Suprapubic skin (tissue), 4 donors: ENCODE results near the gene ZNF460.

Source experiments
- EP300 ChIP-seq: sonication (generic); formaldehyde crosslinking; IDR thresholded peaks from one replicate; pipeline ENCODE4 v1.6.1; 2017; ENCODE audit warnings: antibody characterized with exemption
- POLR2A ChIP-seq, 2 donors: fragments of 450-650 bp; IDR thresholded peaks; one replicate each; pipeline ENCODE4 v1.6.1; 2017; ENCODE audit warnings: antibody characterized with exemption in 2 of 2, mild to moderate bottlenecking in 2 of 2, moderate library complexity in 2 of 2
- POLR2AphosphoS5 ChIP-seq, 3 donors: sonication (generic); formaldehyde crosslinking; IDR thresholded peaks; one replicate each; pipeline ENCODE4 v1.6.1; 2017; ENCODE audit warnings: antibody characterized with exemption in 3 of 3
- TF ChIP-seq, protein P1 (sequence below), 2 donors: fragments of 200-600 bp in 1 of 2; fragments of 450-650 bp in 1 of 2; sonication (generic) in 1 of 2; IDR thresholded peaks; one replicate each; pipeline ENCODE4 v1.5.1; 2016 to 2019; ENCODE audit warnings: antibody characterized with exemption in 2 of 2, mild to moderate bottlenecking in 1 of 2, moderate library complexity in 1 of 2

GRCh38 chr19:57321116-57321515, 40.8 kb downstream of the ZNF460 start:
- TF ChIP-seq, protein P1, sequence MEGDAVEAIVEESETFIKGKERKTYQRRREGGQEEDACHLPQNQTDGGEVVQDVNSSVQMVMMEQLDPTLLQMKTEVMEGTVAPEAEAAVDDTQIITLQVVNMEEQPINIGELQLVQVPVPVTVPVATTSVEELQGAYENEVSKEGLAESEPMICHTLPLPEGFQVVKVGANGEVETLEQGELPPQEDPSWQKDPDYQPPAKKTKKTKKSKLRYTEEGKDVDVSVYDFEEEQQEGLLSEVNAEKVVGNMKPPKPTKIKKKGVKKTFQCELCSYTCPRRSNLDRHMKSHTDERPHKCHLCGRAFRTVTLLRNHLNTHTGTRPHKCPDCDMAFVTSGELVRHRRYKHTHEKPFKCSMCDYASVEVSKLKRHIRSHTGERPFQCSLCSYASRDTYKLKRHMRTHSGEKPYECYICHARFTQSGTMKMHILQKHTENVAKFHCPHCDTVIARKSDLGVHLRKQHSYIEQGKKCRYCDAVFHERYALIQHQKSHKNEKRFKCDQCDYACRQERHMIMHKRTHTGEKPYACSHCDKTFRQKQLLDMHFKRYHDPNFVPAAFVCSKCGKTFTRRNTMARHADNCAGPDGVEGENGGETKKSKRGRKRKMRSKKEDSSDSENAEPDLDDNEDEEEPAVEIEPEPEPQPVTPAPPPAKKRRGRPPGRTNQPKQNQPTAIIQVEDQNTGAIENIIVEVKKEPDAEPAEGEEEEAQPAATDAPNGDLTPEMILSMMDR (IDR thresholded peaks at IDR 0.05) = no peak
- no peak for TF ChIP-seq POLR2AphosphoS5 (IDR thresholded peaks at IDR 0.05)
- TF ChIP-seq POLR2A (IDR thresholded peaks at IDR 0.05) = no peak
- no peak for TF ChIP-seq EP300
